ENCODE measurements around the gene MBL2.

The MBL2 gene

DNA sequence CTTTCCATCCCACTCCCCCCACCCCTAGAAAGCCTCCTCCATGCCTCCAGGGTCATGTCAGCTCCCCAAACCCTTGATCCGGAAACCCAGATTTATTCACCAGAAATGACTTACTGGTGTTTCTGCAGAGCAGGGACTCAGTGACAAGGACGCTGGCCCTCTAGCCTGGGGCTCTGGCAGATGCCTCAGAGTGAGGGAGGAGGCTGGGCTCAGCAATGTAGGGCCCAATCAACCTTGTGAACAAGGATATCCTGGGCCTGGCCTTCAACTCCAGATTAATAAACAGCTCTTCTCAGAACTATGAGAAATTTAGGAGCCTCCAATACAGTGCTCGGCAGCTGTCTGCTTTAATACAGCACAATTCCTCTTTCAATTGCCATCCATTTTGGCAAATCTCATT, at the start of gene MBL2:
TSS of gene MBL2 (minus strand) at position 162 of the 400 bp plus-strand sequence. CDS start 1,149 bp downstream, outside the sequence.
- no peak for DNase-seq (ENCODE audit: low spot score)

DNA sequence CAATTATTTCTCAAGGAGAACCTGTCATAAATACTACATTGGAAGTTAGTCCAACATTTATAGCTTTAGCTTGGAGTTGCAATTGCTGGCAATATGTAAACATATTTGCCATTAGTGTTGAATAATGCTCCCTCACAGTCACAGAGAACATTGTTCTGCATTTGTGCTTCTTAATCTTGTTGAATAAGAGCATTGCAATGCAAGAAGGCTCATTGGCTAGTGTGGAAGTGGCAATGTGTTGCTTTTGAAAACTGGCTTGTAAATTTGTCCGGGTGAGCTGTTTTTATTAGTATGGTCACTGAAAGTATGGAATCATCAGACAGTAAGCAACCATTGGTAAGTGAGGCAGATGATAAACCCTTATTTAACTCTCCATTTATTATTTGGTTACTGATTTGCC, 47.7 kb upstream of the MBL2 start:
- no peak for DNase-seq (ENCODE audit: low spot score)

DNA sequence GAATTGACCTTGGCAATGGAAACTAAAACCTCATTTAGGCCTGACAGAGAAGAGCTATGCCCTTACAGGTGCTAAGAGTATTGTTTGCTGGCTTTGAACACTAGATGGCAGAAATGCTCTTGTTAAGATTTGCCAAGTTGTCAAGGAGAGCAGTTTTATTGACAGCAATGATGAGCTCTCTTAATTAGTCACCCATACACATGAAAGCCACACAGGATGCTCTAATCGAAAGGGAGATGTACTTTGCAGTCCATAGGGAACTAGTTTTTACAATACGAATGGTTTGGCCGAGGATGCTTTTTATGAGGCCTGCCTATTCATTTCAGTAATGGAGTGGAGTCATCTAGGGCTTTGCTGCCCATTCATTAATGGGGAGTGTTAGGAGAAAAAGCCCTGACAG, 45.4 kb upstream of the MBL2 start:
- DNase-seq (ENCODE audit: low spot score) = peak; percentile 85

DNA sequence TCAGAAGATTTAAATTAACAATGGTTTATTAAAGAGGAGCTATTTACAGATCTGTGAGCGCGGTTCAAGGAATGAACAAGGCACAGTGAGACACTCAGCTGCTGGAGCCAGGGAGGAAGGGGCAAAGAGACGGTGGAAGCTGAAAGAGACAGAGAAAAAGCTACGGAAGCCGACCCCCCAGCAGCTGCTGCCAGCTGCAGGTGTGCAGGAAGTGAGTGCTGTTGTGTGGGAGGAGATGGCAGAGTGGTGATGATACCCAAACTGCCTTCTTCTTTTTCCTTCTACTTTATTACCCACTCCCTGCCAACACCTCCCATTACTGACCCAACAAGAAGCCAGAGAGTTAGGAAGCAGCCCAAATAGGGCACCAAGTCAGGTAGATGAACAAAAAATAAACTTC, 41.9 kb upstream of the MBL2 start:
- no peak for DNase-seq (ENCODE audit: low spot score)

DNA sequence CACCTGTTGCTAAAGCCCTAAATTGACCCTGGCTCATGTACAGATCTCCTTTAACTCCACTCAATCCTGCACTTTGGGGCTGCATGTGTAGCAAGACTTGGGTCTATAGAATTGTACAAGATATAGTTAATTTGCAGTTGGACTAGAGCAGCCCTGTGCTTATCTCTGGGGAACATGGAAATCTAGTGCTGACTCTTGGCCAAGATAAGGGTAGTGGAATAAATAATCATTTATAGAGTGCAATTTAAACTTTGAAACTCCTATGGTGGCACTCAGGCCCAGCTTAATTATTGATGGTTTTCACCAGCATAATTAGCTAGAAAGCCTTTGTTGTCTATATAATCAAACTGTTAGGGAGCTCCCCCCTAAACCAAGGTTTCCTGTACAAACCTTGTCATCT, 39.2 kb upstream of the MBL2 start:
- no peak for DNase-seq (ENCODE audit: low spot score)

DNA sequence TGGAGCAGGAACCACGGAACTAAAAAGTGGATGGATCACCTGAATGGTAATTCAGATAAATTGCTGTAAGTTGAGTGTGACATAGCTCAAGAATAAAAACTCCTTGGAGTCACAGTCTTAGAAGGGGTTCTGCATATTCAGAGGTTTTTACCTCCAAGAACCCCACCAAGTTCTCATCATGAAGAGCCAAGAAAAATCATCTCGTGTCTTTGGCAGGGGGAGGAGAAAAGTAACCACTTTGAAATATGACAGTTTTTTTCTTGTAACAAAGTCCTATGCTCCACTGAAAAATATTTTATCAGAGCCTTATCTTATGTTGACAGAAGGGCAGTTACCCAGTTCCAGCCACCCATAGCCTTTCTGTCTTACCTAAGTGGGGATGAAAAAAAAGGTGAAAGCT, 38.2 kb upstream of the MBL2 start:
- DNase-seq (ENCODE audit: low spot score) = no peak

DNA sequence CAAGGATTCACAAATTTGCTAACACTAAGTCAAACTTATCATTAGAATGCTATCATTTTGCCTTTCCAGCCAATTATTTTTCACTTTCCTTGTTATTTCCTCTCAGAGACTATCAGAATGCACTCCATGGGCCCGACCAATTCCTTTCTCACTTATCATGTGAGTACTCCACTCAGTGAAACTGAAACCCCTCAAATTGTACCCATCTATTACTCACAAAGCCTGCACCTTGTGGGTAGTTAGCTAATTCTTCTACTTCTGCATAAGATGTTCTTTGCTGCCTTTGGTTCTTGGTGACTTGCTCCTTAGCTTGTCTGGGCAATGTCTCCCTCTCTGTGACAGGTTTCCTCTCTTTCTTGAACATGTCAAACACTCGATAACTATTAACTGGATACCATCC, 35.2 kb upstream of the MBL2 start:
- DNase-seq (ENCODE audit: low spot score) = no peak

DNA sequence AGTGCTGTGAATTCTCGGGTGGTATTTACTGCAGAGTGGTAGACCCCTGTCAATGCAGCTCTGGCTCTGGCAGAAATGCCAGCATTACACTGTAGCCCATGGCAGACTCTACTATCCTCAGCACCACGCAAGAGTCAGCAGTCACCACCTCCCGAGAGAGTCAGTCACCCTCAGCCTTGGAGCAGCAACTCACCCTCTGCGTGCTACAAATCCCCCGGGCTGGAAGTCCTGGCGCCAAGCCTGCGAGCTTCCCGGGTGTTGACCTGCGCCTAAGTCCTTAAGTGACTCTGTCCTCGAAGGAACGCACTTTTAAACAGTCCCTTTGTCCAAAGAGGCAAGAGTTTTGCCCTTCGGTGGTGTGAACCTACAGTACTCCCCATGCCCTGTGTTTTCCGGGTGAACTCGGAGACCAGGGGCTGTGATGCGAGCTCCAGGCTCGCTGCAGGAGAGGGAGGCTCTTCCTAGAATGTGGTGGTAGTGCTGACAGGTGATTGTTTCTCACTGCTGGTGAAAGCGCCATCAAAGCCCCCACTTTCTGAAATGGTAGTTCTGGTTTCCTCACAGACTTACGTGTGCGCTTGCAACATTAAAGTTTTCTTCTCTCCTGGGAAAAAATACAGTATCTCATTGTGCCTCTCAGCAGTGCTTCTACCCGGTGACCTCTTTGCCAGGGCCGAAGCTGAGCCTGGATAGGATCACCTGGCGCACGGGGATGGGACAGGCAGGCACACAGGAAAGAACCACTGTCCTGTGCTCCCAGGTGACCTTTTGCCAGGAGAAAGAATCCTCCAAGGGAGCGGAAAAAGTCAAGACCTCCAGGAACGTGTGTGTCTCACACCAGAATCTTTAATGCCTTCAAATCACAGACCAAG, 33.1 kb upstream of the MBL2 start:
- DNase-seq (ENCODE audit: low spot score) = no peak

DNA sequence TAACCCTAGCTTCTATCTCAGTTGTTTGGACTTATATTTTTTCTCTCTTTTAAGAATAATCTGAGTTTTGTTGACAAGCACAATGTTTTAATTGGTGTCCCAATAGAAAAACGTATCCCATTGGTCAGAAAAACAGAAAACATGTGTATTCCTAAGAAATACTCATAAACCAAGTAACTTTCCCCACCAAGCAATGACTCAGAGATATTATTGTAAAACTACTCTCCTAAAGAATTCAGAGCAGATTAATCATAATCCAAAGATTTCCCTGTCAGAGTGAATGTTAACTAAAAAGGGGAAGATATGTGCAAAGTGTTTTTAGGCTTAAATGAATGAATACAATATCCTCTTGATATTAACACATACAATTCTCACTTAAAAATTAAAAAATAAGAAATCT, 29.4 kb upstream of the MBL2 start:
- peak; percentile 13 for DNase-seq (ENCODE audit: low spot score)

DNA sequence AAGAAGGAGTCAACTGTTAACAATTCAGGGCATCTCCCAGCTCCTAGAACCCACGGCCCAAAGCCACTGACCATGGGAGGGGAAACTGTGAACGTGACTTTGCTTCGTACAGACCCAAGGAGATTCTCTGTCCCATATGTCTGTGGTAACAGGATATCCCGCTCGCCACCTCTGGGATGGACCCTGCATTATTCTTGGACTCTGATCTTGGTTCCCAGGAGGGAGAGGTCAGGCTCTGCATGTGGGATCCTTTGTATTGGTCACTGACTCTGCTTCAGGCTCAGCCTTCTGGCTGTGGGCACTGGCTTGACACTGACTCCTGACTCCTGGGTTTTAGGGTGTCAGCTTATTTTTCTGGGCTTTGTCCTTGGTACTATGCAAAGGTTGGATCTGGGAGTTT, 13.5 kb upstream of the MBL2 start:
- no peak for DNase-seq (ENCODE audit: low spot score)

DNA sequence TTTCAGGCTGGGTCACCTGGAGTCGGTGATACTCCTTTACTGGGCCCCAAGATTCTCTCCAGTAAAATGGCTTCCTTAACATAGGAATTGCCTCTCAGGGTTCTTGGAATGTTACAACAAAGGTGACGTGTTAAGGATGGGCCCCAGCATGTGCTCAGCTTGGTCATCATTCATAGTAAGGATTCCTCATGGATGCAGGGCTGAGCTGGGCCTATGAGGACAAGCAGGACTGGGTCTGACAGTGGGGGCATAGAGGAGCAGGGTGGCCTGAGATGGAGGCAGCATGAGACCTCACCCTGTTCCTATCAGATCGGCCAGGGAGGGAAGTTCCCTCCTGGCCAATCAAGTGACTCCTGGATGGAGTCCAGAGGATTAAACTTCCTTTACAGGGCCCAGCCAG, 12.8 kb upstream of the MBL2 start:
- DNase-seq (ENCODE audit: low spot score) = no peak

DNA sequence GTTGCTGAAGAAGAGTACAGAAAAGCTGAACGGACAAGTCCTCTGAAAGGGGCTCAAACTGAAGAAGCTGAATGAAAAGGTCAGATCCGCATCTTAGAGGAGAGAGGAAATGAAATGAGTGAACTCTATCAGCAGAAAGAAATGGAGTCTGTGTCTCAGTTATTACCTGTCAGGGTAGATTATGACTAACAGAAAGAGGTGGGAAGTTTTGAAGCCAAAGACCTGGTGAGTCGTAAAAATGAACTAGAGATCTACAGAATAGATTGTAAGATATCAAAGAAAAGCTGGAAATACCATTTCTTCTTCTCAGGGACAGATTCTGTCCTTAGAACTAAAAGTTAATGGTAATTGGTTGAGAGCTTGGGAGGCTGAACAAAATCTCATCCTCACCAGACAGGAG, 11.1 kb upstream of the MBL2 start:
- DNase-seq (ENCODE audit: low spot score) = no peak

DNA sequence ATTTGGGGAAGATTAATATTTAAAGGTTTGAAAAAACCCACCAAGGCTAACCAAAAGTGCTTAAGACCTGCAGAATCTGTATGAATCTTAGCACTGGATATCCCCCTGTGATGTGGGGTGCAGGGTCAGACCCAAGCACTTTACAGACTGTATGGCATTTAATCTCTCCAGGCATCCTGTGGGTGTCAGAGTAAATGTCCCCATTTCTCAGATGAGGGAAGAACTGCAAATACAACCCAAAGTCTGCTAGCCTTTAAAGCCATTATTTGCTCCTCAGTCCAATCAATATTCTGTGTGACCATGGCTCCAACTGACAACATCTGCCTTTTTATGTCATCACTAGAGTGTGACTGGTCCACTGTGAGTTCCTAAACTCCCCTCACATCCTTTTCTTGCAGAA, 10.0 kb upstream of the MBL2 start:
- no peak for DNase-seq (ENCODE audit: low spot score)

DNA sequence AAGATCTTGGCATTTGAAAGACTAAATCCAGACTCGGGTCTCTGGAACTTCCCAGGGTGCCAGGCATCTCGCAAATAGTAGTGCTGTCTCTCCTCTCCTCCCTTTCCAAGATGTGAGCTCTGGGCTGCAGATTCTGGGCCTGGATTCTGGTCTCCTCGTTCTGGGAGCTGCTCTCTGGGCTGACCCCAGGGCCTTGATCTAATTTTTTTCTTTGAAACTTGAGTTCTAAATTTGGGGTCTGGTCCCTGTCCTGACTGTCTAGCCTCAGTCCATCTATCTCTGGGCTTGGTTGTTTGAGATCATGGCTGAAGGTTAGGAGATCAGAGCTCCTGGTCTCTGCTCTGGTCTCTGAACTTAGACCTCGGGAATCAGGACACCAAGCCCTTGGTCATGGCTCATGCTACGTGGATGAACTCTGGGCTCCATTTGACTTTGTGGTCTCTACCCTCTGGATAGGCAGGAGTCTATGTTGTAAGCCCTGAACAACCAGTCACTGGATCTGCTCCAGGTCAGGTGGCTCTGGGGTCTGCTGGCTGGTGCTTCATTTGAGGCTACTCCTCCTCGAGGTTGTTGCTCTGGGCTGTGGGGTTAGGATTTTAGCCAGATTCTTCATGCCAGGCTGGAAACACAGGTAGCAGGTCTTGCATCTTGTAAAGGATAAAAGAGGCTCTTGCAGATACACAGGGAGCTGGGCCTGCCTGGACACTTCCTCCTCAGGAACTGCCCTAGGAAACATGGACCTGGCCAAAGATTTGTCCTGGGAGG, 8.0 kb upstream of the MBL2 start:
- no peak for DNase-seq (ENCODE audit: low spot score)

DNA sequence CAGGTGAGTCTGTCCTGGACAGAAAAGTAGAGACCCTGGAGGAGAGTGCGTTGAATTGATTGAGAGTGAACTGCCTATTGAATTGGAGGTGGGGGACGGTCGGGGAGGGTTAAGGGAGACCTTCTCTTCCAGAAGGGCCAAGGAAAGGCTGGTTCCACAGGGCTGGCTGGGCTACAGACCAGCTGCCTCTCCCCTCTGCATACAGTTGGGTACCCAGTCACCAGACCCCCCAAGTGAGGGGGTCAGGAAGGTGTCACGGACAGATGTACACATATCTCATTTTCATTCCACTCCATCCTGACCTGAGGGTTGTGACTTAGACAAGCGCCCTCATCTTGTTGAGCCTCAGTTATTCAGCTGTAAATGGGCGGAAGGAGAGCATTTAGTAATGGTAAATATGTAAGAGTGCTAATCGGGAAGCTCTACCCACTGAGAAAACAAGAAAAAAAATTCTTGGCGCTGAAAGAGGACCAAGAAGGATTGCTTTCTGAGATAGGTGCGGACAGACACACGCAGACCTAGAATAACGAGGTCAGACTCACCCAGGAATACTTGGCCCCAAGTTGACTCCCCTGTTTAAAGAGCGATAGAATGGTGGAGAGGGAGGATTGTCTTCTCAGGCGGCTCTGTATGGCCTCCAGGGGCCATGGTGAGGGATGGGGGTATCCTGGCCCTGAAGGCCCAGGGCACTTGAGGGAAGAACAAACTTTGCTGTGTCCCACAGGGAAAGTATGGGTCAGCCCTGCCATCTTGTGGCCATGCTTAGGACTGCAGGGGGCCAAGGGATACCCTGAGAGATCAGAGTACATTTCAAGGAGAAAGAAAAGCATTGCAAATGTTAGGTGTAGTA, 7.2 kb upstream of the MBL2 start:
- DNase-seq (ENCODE audit: low spot score) = peak; percentile 59

DNA sequence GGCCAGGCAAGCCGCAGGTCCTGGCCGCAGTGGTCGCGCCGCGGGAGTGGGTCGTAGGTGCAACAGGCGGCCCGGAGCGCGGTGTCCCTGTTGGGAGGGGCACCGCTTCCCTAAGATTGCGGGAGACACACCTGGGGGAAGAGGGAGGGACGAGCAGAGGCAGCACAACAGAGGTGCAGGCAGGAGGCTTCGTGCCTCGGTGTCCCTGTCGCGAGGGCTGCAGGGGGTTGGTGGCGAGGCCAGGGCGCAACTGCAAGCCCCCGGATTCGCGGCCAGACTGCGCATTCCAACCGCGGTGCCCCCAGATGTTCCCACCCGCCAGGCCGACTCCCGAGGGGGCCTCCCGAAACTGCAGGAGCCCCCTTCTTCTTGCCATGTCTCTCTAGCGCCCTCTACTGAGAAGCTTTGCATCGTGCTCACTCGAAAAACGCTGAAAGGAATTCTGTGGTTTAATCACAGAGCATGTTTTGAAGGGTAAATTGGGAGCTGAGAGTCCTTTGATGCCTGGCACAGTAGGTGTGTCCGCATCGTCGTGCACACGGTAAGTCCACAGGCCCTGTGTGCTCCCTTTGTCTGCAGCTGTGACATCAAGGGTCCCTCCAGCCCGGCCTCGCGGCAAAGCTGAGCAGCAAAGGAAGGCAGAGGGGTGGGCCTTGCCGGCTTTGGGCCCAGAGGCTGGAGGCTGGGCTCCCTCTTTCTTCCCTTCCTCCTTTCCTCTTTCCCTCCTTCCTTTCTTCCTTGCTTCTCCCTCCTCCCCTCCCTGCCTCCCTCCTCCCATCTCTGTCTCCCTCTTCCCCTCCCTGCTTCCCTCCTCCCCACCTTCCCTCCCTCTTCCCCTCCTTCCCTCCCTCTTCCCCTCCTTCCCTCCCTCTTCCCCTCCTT, 6.2 kb upstream of the MBL2 start:
- DNase-seq (ENCODE audit: low spot score) = peak; percentile 10

DNA sequence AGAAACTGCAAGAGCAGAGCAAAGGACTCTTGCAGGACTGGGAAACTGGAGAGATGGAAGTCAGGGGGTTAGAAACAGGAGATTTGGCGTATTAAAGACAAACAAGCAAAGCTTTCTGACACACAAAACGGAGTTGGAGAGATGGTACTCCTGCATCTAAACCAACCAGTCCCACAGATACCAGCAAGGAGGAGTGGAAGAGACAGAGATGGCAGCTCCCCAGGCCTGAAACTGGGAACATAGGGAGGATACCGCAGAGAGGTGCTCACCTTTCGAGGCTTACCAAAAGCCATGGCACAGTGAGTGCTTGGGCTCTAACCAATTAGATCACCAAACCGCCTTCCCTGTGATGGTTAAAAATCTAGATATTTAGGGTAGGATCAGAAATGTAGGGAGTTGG, 4.8 kb upstream of the MBL2 start:
- no peak for DNase-seq (ENCODE audit: low spot score)

DNA sequence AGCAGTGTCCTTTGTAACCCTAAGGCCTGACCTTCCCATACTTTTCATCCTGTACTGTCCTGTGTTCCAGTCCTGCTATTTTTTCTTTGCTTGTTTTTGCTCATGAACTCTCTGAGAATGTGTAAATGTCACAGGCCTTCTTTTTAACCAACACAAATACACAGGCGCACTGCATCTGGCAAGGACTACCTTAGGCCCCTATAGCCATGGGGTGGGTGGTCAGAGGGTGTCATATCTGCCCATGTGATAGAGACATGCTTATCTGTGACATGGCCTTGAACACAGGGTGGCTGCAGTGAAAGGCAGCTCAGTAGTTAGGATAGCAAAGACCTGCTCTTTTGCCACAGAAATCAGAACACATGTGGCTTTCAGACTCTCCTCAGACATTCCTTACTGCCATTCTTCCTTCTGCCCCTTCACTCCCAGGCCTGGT, 3.9 kb upstream of the MBL2 start:
- no peak for DNase-seq (ENCODE audit: low spot score)

DNA sequence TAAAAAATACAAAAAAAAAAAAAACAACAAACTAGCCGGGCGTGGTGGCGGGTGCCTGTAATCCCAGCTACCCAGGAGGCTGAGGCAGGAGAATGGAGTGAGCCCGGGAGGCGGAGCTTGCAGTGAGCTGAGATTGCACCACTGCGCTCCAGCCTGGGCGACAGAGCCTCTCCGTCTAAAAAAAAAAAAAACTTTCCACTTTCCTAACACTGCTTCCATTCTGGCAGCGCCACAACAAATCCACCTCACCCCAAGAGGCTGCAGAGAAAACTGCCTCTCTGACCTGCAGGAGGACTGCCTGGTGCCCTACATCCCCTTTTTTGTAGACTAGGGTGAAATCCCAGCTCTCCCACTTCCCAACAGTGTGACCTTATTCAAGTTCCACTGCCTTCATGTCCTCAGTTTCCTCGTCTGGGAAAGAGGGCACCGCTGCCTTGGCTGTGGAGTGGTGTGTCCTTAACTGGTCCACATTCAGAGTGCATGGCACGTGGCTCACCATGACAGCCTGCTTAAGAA, 2.6 kb upstream of the MBL2 start:
- no peak for DNase-seq (ENCODE audit: low spot score)

DNA sequence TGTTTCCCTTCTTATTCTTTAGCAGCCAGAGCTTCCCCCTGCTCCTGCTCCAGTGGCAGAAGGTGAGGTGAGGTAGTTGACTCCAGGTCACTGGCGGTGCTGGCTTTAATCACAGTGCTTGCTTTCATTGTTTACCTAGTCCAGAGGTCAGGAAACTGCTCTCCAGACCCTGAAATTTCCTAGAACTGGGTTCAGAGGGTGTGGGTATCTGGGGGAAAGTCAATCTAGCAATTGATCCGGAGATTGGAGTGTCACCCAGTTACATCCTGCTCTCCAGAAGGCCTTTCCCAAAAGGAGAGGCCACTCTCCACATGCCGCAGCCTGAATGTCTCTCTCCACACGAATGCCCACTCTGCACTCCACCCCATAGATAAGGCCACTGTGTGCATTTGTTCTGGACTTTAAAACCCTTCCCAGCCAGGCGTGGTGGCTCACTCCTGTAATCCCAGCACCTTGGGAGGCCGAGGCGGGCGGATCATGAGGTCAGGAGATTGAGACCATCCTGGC, 2.1 kb upstream of the MBL2 start:
- DNase-seq (ENCODE audit: low spot score) = no peak

DNA sequence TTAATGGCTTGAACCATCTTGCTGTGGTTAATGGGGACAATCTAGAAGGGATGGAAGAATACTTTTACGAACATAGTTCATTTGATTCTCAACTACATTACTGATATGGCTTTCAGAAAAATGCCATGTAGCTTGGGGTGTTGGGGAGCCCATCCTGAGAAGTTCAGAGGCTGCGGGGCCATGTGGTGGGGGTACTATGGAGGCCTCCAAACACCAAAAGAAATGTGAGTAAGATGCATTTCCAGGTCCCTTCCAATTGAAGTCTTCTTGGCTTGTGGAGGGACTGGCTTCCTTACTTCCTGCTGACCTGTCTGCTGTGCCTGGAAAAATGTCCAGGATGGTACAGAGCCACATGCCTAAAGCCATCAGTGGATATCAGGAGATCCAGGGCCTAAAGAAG, 1.6 kb upstream of the MBL2 start:
- no peak for DNase-seq (ENCODE audit: low spot score)
